ENCODE results near the gene SIPA1L2.

SIPA1L2 gene

DNA sequence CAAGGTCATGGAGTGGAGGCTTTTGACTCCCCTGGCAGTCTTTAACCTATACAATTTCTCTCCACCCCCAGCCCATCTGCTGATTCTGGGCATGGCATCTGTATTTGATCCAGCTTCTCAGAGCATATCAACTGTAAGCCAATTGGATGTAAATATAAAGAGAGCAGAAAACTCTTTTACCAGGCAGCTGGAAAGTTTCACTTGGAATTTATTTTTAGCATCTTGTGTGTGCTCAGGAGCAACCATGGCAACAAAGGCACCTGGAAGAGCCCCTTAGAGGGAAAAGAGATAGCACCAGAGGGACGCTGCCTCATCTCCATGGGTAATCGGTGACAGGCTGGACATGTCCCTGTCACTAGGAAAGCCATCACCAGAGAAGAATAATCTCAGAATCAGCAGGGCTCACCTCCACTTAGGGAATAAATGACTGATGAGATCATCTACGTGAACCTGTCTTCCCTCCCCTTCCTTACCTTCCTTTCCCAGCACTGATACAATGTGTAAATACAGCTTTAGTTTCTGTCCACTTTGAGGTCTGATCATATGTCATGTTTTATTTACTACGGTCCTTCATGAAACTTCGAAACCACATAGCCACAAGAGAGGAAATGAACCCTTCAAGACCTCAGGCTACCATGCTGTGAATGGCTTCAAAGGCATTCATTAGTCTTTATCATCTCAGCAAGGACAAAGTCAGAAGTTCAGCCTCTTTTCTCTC, 25.3 kb upstream of the SIPA1L2 start:
- TF ChIP-seq, protein P1, sequence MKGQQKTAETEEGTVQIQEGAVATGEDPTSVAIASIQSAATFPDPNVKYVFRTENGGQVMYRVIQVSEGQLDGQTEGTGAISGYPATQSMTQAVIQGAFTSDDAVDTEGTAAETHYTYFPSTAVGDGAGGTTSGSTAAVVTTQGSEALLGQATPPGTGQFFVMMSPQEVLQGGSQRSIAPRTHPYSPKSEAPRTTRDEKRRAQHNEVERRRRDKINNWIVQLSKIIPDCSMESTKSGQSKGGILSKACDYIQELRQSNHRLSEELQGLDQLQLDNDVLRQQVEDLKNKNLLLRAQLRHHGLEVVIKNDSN (IDR thresholded peaks at IDR 0.05): no peak
- TF ChIP-seq FOXM1 (IDR thresholded peaks at IDR 0.05; ENCODE audit: borderline replicate concordance, low read depth) (no peak), TAF1 (IDR thresholded peaks at IDR 0.05; ENCODE audit: low read depth) (no peak), NFIC (IDR thresholded peaks at IDR 0.05) (no peak), CREB1 (IDR thresholded peaks at IDR 0.05; ENCODE audit: low read depth) (no peak), TCF12 (IDR thresholded peaks at IDR 0.05; ENCODE audit: low read depth) (no peak), CEBPB (IDR thresholded peaks at IDR 0.05) (no peak), TEAD4 (IDR thresholded peaks at IDR 0.05) (no peak), ZBTB7A (IDR thresholded peaks at IDR 0.05; ENCODE audit: low read depth) (no peak), EGR1 (IDR thresholded peaks at IDR 0.05) (no peak), RAD21 (IDR thresholded peaks at IDR 0.05; ENCODE audit: low read depth) (no peak)
- TF ChIP-seq, protein P2, sequence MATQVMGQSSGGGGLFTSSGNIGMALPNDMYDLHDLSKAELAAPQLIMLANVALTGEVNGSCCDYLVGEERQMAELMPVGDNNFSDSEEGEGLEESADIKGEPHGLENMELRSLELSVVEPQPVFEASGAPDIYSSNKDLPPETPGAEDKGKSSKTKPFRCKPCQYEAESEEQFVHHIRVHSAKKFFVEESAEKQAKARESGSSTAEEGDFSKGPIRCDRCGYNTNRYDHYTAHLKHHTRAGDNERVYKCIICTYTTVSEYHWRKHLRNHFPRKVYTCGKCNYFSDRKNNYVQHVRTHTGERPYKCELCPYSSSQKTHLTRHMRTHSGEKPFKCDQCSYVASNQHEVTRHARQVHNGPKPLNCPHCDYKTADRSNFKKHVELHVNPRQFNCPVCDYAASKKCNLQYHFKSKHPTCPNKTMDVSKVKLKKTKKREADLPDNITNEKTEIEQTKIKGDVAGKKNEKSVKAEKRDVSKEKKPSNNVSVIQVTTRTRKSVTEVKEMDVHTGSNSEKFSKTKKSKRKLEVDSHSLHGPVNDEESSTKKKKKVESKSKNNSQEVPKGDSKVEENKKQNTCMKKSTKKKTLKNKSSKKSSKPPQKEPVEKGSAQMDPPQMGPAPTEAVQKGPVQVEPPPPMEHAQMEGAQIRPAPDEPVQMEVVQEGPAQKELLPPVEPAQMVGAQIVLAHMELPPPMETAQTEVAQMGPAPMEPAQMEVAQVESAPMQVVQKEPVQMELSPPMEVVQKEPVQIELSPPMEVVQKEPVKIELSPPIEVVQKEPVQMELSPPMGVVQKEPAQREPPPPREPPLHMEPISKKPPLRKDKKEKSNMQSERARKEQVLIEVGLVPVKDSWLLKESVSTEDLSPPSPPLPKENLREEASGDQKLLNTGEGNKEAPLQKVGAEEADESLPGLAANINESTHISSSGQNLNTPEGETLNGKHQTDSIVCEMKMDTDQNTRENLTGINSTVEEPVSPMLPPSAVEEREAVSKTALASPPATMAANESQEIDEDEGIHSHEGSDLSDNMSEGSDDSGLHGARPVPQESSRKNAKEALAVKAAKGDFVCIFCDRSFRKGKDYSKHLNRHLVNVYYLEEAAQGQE (IDR thresholded peaks at IDR 0.05; ENCODE audit: low read depth): no peak
- TF ChIP-seq, protein P3, sequence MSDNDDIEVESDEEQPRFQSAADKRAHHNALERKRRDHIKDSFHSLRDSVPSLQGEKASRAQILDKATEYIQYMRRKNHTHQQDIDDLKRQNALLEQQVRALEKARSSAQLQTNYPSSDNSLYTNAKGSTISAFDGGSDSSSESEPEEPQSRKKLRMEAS (IDR thresholded peaks at IDR 0.05): no peak

DNA sequence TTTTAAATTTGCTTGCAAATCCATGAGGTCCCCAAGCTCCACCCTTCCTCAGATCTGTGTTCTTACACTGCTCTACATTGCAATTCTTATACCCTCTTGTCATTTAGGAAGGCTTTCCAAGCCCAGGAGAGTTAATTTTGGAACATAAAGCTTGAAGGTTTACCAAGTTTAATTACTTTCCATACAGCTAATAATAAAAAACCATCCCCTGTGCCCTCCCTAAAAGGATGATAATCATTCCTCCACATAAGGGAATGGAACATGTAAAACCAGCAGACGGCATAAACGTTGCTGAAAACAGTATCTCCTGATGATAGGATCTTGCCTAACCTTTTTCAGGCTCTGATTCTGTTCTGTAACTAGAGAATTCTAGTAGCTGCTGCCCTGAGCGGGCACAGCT, 23.9 kb upstream of the SIPA1L2 start:
- no peak for TF ChIP-seq NFIC (IDR thresholded peaks at IDR 0.05)
- TF ChIP-seq TEAD4 (IDR thresholded peaks at IDR 0.05): no peak
- no peak for TF ChIP-seq RAD21 (IDR thresholded peaks at IDR 0.05; ENCODE audit: low read depth)
- no peak for TF ChIP-seq EGR1 (IDR thresholded peaks at IDR 0.05)
- no peak for TF ChIP-seq CREB1 (IDR thresholded peaks at IDR 0.05; ENCODE audit: low read depth)

DNA sequence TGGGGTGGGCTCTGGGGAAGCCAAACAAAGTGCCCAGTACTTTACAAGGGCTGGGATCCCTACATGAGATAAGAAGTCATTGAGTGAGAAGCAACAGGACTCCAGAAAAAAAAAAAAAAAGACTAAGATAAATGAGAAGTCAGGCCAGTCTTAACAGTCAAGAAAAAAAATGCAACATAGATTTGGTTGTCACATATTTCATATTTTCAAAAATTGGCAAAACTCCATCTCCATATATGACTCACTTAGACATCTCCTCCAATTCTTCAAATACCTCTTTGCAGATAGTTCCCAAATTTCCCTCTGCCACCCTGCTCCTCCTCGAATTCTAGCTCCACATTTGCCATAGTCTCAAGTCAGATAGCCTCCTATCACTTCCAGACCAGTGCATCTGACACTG, 20.9 kb upstream of the SIPA1L2 start:
- TF ChIP-seq ZBTB7A (IDR thresholded peaks at IDR 0.05; ENCODE audit: low read depth) (no peak), TEAD4 (IDR thresholded peaks at IDR 0.05) (no peak), RAD21 (IDR thresholded peaks at IDR 0.05; ENCODE audit: low read depth) (no peak), CREB1 (IDR thresholded peaks at IDR 0.05; ENCODE audit: low read depth) (no peak), EP300 (IDR thresholded peaks at IDR 0.05; ENCODE audit: borderline replicate concordance) (no peak), EGR1 (IDR thresholded peaks at IDR 0.05) (no peak), TCF12 (IDR thresholded peaks at IDR 0.05; ENCODE audit: low read depth) (no peak), NFIC (IDR thresholded peaks at IDR 0.05) (no peak)
- TF ChIP-seq, protein P3 (IDR thresholded peaks at IDR 0.05): no peak

DNA sequence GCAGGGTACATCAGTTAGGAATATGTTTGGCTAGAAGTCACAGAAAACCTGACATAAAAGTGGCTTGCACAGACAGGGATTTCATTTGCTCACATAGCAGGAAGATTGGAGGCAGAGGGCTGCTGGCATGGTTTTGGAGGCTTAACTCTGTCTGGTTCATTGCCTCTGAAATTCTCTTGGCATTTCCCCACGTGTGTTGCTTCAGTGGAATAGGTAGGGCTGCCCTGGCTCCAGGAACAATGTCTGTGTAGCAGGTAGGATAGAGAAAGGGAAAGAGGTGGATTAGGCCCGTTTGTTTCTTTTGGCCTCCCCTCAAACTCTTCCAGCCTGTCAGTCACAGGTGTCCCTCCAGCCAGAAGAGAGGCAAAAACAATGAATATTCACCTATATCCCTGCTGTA, 20.5 kb upstream of the SIPA1L2 start:
- TF ChIP-seq EP300 (IDR thresholded peaks at IDR 0.05; ENCODE audit: borderline replicate concordance) (no peak), CREB1 (IDR thresholded peaks at IDR 0.05; ENCODE audit: low read depth) (no peak), EGR1 (IDR thresholded peaks at IDR 0.05) (no peak), FOXM1 (IDR thresholded peaks at IDR 0.05; ENCODE audit: borderline replicate concordance, low read depth) (no peak), ZBTB7A (IDR thresholded peaks at IDR 0.05; ENCODE audit: low read depth) (no peak)
- TF ChIP-seq, protein P2 (IDR thresholded peaks at IDR 0.05; ENCODE audit: low read depth): no peak

DNA sequence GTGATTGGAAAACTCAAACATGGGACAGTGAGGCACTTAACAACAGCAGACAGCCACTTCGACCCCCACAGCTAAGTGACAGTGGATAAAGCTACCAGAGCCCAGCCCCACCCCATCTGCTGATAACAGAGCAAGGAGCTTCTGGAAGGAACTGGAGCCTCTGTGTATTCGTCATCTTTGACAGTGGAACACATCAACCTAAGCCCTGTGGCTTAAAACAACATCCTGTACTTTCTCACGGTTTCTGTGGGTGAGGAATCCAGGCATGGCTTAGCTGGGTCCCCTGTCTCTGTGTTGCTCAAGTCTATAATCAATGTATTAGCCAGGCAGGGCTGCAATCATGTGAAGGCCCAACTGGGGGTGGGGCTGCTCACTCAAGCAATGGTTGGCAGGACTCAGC, 18.4 kb upstream of the SIPA1L2 start:
- TF ChIP-seq EP300 (IDR thresholded peaks at IDR 0.05; ENCODE audit: borderline replicate concordance) (no peak), CEBPB (IDR thresholded peaks at IDR 0.05) (no peak), NFIC (IDR thresholded peaks at IDR 0.05) (no peak), EGR1 (IDR thresholded peaks at IDR 0.05) (no peak), CREB1 (IDR thresholded peaks at IDR 0.05; ENCODE audit: low read depth) (no peak), RAD21 (IDR thresholded peaks at IDR 0.05; ENCODE audit: low read depth) (no peak), ZBTB7A (IDR thresholded peaks at IDR 0.05; ENCODE audit: low read depth) (no peak), TEAD4 (IDR thresholded peaks at IDR 0.05) (no peak), YY1 (IDR thresholded peaks at IDR 0.05; ENCODE audit: low read depth) (no peak), TCF12 (IDR thresholded peaks at IDR 0.05; ENCODE audit: low read depth) (no peak)
- TF ChIP-seq, protein P2 (IDR thresholded peaks at IDR 0.05; ENCODE audit: low read depth): no peak
- TF ChIP-seq, protein P1 (IDR thresholded peaks at IDR 0.05): no peak
- TF ChIP-seq, protein P3 (IDR thresholded peaks at IDR 0.05): no peak
